HG03439 (cell line): ENCODE results near the gene MICOS13.
"Not testable (repeated sequence)": the region's sequence is repeated elsewhere in the genome, so short reads cannot be mapped to it uniquely, and the experiment has no call there.

Source experiments
- ATAC-seq: cut with Tn5 transposase; IDR thresholded peaks from one replicate; pipeline ENCODE4 v1.9.1; 2021; ENCODE audit warnings: mild to moderate bottlenecking, moderate library complexity; ENCODE audit not compliant: unreplicated experiment

The MICOS13 gene

DNA sequence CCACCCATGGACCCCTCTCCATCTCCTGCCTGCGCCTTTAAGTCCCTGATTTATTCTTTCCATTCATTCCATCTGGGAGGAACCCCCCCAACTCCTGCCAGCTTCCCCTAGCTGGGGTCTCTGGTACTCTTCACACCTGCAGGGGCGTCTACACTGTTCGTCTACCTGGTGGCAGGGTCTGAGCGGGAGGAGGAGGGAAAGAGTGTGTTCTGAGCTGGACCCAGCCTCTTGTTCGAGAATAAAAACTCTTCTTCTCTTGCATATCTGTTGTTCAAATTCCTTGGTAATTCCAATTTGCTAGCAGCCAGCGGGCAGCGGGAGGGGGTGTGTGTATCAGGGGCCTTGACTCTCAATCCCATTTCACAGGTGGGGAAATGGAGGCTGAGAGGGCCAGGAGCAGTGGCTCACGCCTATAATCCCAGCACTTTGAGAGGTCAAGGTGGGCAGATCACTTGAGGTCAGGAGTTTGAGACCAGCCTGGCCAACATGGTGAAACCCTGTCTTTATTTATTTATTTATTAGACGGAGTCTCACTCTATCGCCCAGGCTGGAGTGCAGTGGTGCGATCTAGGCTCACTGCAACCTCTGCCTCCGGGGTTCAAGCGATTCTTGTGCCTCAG, 8.1 kb upstream of the MICOS13 start:
- ATAC-seq: not testable (repeated sequence)

DNA sequence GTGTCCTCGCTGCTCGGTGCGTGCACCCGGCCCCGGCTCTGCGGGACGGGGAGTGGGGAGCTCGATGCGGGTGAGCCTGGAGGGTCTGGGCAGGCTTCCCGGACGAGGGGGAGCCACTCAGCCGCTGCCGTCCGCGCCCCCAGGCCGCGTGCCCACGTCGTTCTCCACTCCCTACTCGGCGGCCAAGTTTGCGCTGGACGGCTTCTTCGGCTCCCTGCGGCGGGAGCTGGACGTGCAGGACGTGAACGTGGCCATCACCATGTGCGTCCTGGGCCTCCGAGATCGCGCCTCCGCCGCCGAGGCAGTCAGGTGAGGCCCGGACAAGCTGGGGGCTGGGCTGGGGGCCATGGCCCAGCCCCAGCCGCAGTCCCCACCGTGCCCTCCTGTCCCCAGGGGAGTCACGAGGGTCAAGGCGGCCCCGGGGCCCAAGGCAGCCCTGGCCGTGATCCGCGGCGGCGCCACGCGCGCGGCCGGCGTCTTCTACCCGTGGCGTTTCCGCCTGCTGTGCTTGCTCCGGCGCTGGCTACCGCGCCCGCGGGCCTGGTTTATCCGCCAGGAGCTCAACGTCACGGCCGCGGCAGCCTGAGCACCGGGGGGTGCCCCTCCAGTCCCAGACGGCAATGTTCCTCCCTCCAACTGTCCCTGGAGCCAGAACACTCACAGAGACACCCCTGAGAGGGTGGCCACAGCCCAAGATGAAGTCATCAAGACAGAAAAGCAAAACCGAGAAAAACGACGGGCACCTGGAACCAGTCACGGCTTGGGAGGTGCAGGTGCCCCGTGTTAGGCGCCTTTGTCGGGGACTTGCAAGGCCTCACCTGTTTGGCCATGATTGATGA, 7.3 kb upstream of the MICOS13 start:
- no peak for ATAC-seq

- ATAC-seq: peak; percentile 49
Measured at GRCh38 chr19:5686647-5687359, 6.5 kb upstream of the MICOS13 start.

- no peak for ATAC-seq
Measured at GRCh38 chr19:5686326-5686646, 6.0 kb upstream of the MICOS13 start.

GRCh38 chr19:5684694-5685430, 4.5 kb upstream of the MICOS13 start:
- no peak for ATAC-seq

DNA sequence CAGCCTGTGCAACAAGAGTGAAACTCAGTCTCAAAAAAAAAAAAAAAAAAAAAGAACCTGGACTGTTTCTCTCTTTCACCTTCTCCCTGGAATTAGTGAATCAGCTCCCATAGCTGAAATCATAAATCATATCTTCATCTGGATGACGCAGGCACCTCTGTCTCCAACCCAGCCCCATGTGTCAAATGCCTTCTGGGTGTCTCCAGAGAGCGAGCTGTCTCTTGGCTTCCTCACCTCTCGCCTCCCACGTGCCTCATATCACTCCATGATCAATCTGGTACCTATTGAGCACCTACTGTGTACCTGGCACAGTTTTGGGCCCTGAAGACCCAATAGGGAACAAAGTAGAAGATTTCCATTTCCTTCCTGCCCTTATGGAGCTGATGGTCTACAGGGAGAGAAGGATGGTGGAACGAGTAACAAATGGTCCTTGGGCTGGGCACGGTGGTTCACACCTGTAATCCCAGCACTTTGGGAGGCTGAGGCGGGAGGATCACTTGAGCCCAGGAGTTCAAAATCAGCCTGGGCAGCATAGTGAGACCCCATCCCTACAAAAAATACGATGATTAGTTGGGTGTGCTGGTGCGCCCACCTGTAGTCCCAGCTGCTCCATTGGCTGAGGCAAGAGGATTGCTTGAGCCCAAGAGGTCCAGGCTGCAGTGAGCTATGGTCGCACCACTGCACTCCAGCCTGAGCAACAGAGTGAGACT, 3.0 kb upstream of the MICOS13 start:
- no peak for ATAC-seq

GRCh38 chr19:5682107-5682482, 1.8 kb upstream of the MICOS13 start:
- ATAC-seq: no peak

- ATAC-seq: no peak
Measured at GRCh38 chr19:5681391-5682106, 1.2 kb upstream of the MICOS13 start.

GRCh38 chr19:5680084-5680436, 256 bp downstream of the MICOS13 start:
- no peak for ATAC-seq

DNA sequence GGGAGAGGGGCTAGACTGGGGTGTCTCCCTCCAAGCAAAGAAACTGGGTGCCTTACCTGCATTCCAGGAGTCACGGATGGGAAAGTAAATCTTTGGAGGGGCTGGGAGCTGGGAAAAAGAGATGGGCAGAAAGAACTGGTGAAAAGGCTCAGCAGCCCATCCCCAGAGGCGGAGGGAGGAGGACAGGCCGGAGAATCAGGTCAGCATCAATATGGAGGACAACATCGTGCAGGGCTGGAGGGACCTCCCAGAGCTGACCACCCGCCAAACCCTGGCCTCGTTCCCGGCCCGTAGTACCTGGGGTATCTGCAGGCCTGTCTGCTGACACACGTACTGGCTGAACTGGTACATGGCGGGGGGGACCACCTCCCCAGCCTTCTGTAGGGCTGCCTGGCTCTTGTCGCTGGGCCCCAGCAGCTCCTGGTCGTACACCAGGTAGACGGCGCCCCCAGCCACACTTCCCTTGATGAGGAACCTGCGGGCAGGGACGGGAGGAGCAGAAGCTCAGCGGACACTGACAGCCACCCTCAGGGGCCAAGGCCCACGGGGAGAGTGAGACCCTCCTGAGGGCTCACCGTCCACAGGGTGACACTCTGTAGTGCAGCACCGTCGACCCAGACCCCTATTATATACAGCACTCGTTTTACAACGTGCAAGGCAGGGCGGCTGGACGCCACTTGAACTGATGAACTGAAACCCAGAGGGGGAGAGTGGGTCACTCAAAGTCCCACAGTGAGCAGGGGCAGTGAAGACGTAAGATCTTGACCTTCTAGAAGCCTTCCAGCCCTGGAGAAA, 830 bp downstream of the MICOS13 start:
- no peak for ATAC-seq

GRCh38 chr19:5678071-5678718, 2.1 kb downstream of the MICOS13 start:
- ATAC-seq: no peak

DNA sequence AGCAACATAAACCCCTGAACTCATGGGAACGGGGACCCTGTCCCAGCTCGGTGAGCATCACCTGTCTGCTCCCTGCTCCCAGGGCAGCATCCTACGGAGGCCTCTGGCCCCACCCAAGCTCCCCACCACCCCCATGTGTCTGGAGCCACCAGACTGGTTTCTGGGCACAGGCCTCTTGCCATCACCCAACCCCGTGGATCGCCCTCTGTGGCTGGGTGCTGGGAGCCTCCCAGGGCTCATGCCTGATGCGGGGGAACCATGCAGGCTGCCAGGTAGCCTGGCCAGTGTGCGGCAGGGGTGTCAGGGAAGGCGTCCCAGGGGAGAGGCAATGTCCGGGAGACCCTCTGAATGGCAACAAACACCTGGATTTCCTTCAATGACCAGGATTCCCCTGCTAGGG, 2.7 kb downstream of the MICOS13 start:
- ATAC-seq: no peak

DNA sequence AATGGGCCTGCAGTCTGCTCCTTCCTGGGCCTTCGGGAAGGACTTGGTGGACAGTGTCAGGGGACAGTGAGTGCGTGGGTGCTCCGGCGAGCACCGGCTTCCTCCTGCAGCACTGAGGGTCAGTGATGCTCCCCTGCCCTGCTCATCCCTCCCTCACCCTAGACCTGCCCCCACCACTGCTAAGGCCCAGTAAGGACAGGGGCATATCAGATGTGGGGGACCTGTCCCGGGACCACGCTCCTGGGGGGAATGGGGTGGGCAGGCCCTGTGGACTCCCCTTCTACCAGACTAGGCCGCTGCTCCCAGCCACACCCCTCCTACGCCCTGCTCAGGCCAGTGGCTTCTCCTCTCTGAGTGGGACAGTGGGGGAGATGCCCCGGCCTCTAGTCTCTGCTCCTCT, 3.2 kb downstream of the MICOS13 start:
- no peak for ATAC-seq

- ATAC-seq: no peak
Measured at GRCh38 chr19:5676772-5677105, 3.6 kb downstream of the MICOS13 start.

GRCh38 chr19:5676105-5676771, 4.1 kb downstream of the MICOS13 start:
- no peak for ATAC-seq

GRCh38 chr19:5674714-5675113, 5.6 kb downstream of the MICOS13 start:
- ATAC-seq: no peak

GRCh38 chr19:5673752-5674151, 6.6 kb downstream of the MICOS13 start:
- ATAC-seq: no peak

GRCh38 chr19:5672708-5673459, 7.4 kb downstream of the MICOS13 start:
- no peak for ATAC-seq
